OCI-LY7 (cell line): Measurements from ENCODE around the gene SLIT3. TPM values are rescaled to one million over a fixed set of nuclear protein-coding genes. Genes with fewer than 3 reads are reported as not detected.

ENCODE experiments used
- BruUV-seq: library from RNA; stranded (reverse); fragments of 400-500 nt; replicated peaks from 2 replicates; lab custom pipeline; 2021; lab: Mats Ljungman, UMichigan
- CTCF ChIA-PET: fragments of 300-600 bp; sonication (Branson Sonifier 250); formaldehyde crosslinking; loops from one replicate; lab custom pipeline; 2022; ENCODE audit warnings: antibody characterized with exemption; ENCODE audit not compliant: unreplicated experiment; lab: Charles Lee
- POLR2A ChIA-PET: fragments of 300-600 bp; sonication (Branson Sonifier 250); formaldehyde crosslinking; loops from one replicate; lab custom pipeline; 2022; ENCODE audit warnings: antibody characterized with exemption; lab: Charles Lee
- DNase-seq: peaks from one replicate; pipeline ENCODE4 v3.0.0-alpha.2; 2015; ENCODE audit warnings: low spot score
- H2AFZ ChIP-seq: fragments of 200-600 bp; sonication (generic), shearing (Covaris generic); 2 replicates; pipeline ENCODE4 v1.6.1; 2014; ENCODE audit warnings: mild to moderate bottlenecking, antibody characterized with exemption, low read length, moderate library complexity
- H3K27ac ChIP-seq: fragments of 200-600 bp; sonication (generic); 2 replicates; pipeline ENCODE4 v1.5.1; 2014; ENCODE audit warnings: mixed run types, low read depth, mild to moderate bottlenecking, moderate library complexity, low read length, inconsistent platforms; ENCODE audit not compliant: poor library complexity, severe bottlenecking
- H3K36me3 ChIP-seq: fragments of 200-600 bp; sonication (generic); 2 replicates; pipeline ENCODE4 v1.6.1; 2014; ENCODE audit warnings: mild to moderate bottlenecking, antibody characterized with exemption, low read length, moderate library complexity, mixed read lengths; ENCODE audit not compliant: insufficient read depth
- H3K4me1 ChIP-seq: fragments of 200-600 bp; sonication (generic); 2 replicates; pipeline ENCODE4 v1.5.1; 2014; ENCODE audit warnings: mild to moderate bottlenecking, low read length; ENCODE audit not compliant: insufficient read depth, poor library complexity, severe bottlenecking
- H3K4me2 ChIP-seq: fragments of 200-600 bp; sonication (generic); 2 replicates; pipeline ENCODE4 v1.6.1; 2014; ENCODE audit warnings: mild to moderate bottlenecking, low read length
- H3K4me3 ChIP-seq: fragments of 200-600 bp; sonication (generic); 2 replicates; pipeline ENCODE4 v1.5.1; 2014; ENCODE audit warnings: mild to moderate bottlenecking, low read depth, low read length; ENCODE audit not compliant: poor library complexity, severe bottlenecking
- H3K79me2 ChIP-seq: fragments of 200-600 bp; sonication (generic); 2 replicates; pipeline ENCODE4 v1.6.1; 2016; ENCODE audit warnings: low read depth, mild to moderate bottlenecking, low read length, moderate library complexity, mixed read lengths; ENCODE audit not compliant: insufficient read depth
- H3K9me2 ChIP-seq: fragments of 200-600 bp; sonication (generic); 2 replicates; pipeline ENCODE4 v1.6.1; 2016; ENCODE audit warnings: mild to moderate bottlenecking, low read length, mixed read lengths; ENCODE audit not compliant: insufficient read depth
- H3K9me3 ChIP-seq: fragments of 200-600 bp; sonication (generic); 2 replicates; pipeline ENCODE4 v1.6.1; 2014; ENCODE audit warnings: mild to moderate bottlenecking, mixed run types, low read length, mixed read lengths
- H4K20me1 ChIP-seq: fragments of 200-600 bp; sonication (generic); 2 replicates; pipeline ENCODE4 v1.6.1; 2014; ENCODE audit warnings: mild to moderate bottlenecking, antibody characterized with exemption, low read length, moderate library complexity, mixed read lengths; ENCODE audit not compliant: insufficient read depth
- EZH2phosphoT487 ChIP-seq: fragments of 200-600 bp; sonication (generic); IDR thresholded peaks from 2 replicates; pipeline ENCODE4 v1.6.1; 2018; ENCODE audit warnings: low read depth, borderline replicate concordance, mild to moderate bottlenecking, mixed run types, antibody characterized with exemption, low read length, moderate library complexity, mixed read lengths
- intact Hi-C: fragments of 100-400 bp; cut with micrococcal nuclease; formaldehyde crosslinking; loops from one replicate; pipeline ENCODE4 v1.10.0; 2022; ENCODE audit not compliant: unreplicated experiment
- total RNA-seq, 2 experiments: library from RNA; depleted of rRNA in 1 of 2; stranded (reverse); fragments of >200 nt in 1 of 2; shearing (Covaris generic) in 1 of 2; gene quantifications; 2 replicates each; pipeline ENCODE4 v1.2.3, GENCODE V29; 2014 to 2022
- TF ChIP-seq, protein P1 (sequence below): fragments of 200-600 bp; sonication (generic); conservative IDR thresholded peaks from 2 replicates; pipeline ENCODE4 v1.5.1; 2014; ENCODE audit warnings: mild to moderate bottlenecking, antibody characterized with exemption, low read length, moderate library complexity, mixed read lengths

Gene SLIT3
- total RNA-seq, 2 experiments from 2014 or later, result not detected

DNA sequence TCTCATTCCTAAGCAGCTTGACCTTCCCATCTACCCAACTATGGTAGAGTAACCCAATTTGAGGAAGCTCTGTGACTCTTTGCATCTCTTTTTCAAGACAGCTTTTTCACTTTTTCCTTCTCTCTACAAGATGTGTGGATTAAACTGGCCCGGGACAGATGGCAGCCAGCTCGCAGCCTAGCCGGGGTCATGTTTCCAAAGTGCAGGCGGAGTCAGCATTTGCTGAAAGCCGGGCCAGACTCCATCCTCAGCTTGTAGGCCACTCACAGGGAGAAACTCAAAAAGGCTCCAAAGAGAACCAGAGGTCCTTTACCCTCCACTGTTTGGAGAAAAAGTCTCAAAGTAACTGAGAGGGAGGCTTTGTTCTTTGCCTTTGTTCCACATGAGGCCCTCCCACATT, 435.0 kb downstream of the SLIT3 start:
- intact Hi-C loops, result no loop called here
- no peak for TF ChIP-seq EZH2phosphoT487
- ChIA-PET POLR2A (interaction anchor here (0.5 kb wide), 1 partner anchor 10 kb away, joined by 4 read pairs; no protein-coding TSS in a partner anchor), CTCF (no interaction called here)
- no peak overlapping the region for H3K27ac ChIP-seq
- no peak overlapping the region for H2AFZ ChIP-seq
- H3K9me2 ChIP-seq, result no peaks in the 10 kb centered on the region
- H3K79me2 ChIP-seq, result no peaks in the 10 kb centered on the region
- BruUV-seq, result no TSS peak
- DNase-seq, result no peak
- H3K4me3 ChIP-seq, result no peak overlapping the region
- H3K9me3 ChIP-seq, result no peaks in the 10 kb centered on the region
- no peaks in the 10 kb centered on the region for H4K20me1 ChIP-seq
- H3K4me2 ChIP-seq, result no peak overlapping the region
- H3K36me3 ChIP-seq, result no peaks in the 10 kb centered on the region
- no peaks in the 10 kb centered on the region for H3K4me1 ChIP-seq

DNA sequence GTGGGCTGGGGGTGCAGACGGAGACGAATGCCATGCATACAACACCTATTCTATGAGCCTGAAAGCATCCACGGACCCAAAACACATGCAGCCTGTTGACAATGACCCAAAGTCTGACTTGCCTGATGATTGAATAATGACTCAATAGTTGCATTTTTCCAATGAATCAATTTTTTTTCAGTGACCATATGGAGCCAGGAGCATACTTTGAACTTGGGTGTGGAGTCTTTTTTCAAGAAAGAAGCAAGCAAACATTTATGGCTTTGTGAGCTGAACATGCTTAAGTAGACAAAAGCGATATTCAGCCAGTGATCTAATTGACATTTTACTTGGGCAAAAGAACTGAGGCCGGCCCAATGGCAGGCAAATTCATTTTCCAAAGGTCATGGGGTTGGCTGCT, 437.9 kb downstream of the SLIT3 start:
- Histone ChIP-seq H3K4me1 (no peaks in the 10 kb centered on the region), H4K20me1 (no peaks in the 10 kb centered on the region), H3K4me3 (no peak overlapping the region), H3K79me2 (no peaks in the 10 kb centered on the region), H3K4me2 (no peak overlapping the region), H3K9me2 (no peaks in the 10 kb centered on the region), H3K9me3 (no peaks in the 10 kb centered on the region), H3K36me3 (no peaks in the 10 kb centered on the region), H2AFZ (no peak overlapping the region), H3K27ac (no peak overlapping the region)
- POLR2A ChIA-PET, result no interaction called here
- no TSS peak for BruUV-seq
- DNase-seq, result no peak
- no peak for TF ChIP-seq EZH2phosphoT487
- TF ChIP-seq, protein P1, sequence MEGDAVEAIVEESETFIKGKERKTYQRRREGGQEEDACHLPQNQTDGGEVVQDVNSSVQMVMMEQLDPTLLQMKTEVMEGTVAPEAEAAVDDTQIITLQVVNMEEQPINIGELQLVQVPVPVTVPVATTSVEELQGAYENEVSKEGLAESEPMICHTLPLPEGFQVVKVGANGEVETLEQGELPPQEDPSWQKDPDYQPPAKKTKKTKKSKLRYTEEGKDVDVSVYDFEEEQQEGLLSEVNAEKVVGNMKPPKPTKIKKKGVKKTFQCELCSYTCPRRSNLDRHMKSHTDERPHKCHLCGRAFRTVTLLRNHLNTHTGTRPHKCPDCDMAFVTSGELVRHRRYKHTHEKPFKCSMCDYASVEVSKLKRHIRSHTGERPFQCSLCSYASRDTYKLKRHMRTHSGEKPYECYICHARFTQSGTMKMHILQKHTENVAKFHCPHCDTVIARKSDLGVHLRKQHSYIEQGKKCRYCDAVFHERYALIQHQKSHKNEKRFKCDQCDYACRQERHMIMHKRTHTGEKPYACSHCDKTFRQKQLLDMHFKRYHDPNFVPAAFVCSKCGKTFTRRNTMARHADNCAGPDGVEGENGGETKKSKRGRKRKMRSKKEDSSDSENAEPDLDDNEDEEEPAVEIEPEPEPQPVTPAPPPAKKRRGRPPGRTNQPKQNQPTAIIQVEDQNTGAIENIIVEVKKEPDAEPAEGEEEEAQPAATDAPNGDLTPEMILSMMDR, result no peak
- CTCF ChIA-PET, result no interaction called here
- intact Hi-C loops, result no loop called here

DNA sequence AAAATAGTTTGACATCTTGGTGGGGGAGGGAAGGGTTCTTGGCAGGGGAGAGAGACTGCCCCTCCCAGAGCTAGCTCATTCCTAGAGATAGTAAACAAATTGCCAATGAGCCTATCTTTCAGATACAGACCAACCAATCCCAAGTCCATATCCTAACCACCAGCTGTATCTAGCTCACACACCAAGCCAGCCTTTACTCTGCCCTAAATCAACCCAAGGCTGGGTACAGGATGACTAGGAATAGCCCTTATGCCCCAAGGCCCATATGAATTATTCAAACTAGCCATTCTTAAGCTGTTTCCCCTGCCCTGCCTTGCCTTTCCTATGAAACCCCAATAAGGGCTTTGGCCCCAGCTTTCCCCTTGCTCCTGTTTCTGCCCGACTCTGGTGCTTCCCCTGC, 440.4 kb downstream of the SLIT3 start:
- DNase-seq, result no peak
- intact Hi-C loops, result no loop called here
- ChIA-PET POLR2A (no interaction called here), CTCF (no interaction called here)
- Histone ChIP-seq H3K4me3 (no peak overlapping the region), H2AFZ (no peak overlapping the region), H3K36me3 (no peaks in the 10 kb centered on the region), H3K9me2 (no peaks in the 10 kb centered on the region), H3K9me3 (no peaks in the 10 kb centered on the region), H3K27ac (no peak overlapping the region), H3K4me1 (no peaks in the 10 kb centered on the region), H3K79me2 (no peaks in the 10 kb centered on the region), H3K4me2 (no peak overlapping the region), H4K20me1 (no peaks in the 10 kb centered on the region)
- BruUV-seq, result no TSS peak
- TF ChIP-seq EZH2phosphoT487, result no peak
- TF ChIP-seq, protein P1, result no peak
